Endometrial microvascular endothelial cells (primary cell): ENCODE data around the gene HDC. TPM values are rescaled to one million over a fixed set of nuclear protein-coding genes. Genes with fewer than 3 reads are reported as not detected.

Experiments
- in situ Hi-C: cut with HindIII; loops from 2 replicates; pipeline ENCODE4 v1.10.0; 2017; ENCODE audit warnings: low sequenced_read_pairs, low pct_unique_long_range_greater_than_20kb; ENCODE audit errors: inconsistent ontology term
- total RNA-seq: library from RNA; depleted of rRNA; stranded (reverse); fragments of >200 nt; gene quantifications from one replicate; pipeline ENCODE4 v1.2.3, GENCODE V29; 2015; ENCODE audit errors: inconsistent ontology term

HDC gene
- total RNA-seq, 1 donor from 2014 or later = not detected

DNA sequence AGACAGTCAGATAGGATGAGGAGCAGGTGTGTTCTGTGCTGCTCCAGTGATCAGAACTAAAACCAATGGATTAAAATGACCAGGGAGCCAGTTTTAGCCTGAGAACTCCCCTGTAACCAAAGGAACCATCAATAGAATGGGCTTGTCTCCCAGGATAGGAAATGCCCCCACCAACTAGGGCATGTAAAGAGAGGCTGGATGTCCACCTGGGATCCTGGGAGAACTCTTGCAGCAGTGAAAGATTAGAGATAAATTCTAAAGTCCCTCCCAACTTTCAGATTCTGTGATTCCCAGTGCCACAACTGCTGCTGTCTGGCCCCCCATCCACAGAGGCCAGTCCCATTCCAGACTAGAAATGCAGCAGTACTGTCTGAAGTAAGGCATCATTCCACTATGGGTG, 33.8 kb downstream of the HDC start:
- in situ Hi-C loops = no loop called here

DNA sequence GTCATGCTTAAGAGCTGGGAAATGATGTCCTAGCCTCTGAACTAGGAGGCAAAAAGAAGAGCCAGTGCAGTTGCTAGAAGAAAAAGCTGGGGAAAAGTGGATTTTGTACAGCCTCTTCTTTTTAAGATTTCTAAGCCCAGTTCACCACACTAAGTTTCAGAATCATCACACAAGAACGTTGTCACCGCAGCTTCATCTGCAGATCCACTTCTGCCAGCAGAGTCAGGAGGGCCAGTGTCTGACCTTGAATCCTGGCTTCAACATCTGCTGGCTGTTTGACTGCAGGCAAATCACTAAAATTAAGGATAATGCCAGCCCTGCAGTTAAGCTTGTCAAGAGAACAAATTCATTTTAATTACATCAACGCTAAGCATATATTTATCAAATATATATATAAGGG, 36.2 kb downstream of the HDC start:
- in situ Hi-C loops = no loop called here

DNA sequence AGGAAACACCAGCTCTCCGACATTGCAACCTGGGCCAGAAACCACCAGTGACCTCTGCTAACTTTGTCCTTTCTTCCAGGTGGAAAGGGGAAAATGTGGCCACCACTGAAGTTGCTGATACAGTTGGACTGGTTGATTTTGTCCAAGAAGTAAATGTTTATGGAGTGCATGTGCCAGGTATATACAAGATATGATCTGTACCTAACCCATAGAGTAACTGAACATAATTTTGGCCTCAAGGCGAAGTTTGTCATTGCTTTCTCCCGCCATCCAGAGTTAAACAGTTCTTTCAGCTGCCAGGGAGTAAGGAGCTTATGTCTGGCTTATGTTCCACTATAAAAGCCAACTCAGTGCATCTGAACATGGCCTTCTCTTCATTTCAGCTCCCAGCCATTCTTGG, 36.7 kb downstream of the HDC start:
- in situ Hi-C loops = no loop called here

DNA sequence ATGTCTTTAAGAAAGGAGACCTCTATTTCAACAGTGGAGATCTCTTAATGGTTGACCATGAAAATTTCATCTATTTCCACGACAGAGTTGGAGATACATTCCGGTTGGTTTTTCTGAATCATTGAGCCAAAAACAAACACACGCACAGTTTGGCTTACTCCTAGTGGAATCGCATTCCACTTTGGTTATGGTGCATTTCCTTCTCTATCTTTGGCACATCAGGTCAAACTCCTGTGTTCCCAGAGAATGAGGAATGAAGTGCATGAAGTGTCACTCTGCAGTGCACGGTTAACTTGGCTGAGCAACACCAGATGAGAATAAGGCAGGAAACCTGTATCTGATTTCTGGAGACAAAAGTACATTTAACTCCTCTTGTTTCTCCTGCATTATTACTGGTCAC, 38.5 kb downstream of the HDC start:
- in situ Hi-C loops = no loop called here

DNA sequence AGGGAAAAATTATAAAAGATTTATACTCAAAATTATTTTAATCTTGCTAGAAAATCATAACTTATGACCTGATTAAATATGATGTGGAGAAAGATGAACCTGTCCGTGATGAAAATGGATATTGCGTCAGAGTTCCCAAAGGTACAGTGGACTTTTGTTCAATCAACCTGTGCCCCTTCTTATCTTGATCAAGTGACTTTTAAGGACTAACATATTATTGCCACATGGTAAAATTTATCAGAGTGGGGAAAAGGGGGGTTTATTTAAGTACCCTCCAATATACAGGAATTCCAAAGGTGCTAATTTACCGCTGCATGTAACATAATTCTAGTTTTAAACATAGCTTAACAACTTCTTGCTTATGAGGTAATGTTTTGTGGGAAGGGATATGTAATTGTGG, 39.6 kb downstream of the HDC start:
- in situ Hi-C loops = no loop called here

DNA sequence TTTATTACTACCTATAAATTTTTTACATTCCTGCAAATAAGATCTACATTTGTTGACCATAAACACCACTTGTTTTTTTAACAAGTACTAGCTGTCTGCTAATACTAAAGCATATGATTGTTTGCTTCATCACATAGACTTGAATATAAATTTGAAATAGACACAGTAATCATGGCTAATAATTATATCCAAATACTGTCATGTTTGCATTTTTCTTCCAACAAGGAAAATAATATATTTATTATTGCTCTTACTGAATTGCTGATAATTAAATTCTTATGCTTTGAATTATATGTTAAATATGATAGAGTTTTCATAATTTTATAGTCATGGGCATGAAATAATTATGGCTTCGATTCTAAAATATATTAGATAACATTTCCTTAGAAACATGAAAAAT, 40.5 kb downstream of the HDC start:
- in situ Hi-C loops = no loop called here

DNA sequence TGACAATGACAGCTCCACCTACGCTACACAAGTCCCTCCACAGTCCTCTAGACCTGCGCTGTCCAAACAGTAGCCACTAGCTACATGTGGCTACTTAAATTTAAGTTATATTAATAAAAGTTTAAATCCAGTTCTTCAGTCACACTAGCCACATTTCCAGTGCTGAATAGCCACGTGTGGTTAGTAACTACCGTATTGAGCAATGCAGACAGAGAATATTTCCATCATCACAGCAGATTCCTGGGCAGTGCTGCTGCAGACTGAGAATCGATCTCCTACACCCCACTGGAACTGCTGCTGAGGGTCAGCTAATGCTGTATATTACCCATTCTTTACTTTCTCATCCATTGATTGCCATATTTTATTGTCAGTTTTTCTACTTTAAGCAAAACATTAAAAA, 40.9 kb downstream of the HDC start:
- in situ Hi-C loops = no loop called here

DNA sequence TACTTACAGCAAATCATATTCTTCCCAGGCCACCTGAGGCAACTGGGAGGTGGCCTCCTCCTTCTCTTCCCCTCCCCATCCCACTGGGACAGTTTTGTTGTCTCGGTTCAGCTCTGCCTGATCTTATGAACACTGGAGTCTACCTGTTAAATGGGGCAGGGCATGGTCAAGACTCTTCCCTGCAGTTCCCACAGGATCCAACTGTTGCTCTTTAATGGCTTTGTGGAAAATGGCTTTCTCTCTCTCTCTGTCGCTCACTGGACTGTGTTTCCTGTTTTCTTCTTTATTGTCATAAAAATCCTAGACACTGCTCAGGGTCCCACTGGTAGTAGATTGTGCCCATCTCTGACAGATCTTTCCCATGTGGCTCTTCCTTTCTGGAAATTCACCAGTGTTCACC, 43.3 kb downstream of the HDC start:
- in situ Hi-C loops = no loop called here

DNA sequence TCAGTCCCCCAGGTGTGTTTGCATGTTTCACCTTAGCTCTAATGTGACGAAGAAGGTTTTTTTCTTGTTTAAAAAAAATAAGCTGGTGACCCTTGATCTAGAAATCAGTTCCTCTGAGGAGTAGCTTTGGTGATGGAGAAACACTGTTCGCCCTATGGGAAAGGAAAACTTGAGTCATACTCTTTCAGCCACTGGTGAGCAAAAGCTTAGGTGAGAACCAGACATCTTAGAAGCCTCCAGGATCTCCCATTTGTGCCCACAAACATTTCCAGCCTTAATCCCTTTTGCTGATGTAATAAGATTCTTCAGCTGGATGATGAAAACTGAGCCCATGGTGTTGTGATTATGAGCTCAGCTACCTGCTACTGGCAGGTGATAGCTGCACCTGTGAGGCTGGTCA, 45.7 kb downstream of the HDC start:
- in situ Hi-C loops = no loop called here

DNA sequence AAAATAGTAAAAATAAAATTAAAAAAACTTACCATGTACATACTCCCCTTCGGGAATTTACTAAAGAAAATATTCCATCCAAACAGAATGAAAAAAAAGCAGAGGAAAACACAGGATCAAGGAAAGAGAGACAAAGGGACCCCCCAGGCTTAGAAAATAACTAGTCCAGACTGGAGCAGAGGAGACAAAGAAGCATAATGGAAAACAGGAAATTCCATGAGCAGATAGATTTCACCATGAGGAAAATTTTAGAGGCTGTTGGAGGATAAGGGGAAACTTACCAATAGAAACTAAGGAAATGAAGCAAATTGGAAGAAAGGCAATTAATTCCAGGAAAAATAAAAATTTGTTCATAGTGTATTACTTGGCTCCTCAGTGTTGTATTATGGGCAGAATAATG, 46.8 kb downstream of the HDC start:
- in situ Hi-C loops = no loop called here

DNA sequence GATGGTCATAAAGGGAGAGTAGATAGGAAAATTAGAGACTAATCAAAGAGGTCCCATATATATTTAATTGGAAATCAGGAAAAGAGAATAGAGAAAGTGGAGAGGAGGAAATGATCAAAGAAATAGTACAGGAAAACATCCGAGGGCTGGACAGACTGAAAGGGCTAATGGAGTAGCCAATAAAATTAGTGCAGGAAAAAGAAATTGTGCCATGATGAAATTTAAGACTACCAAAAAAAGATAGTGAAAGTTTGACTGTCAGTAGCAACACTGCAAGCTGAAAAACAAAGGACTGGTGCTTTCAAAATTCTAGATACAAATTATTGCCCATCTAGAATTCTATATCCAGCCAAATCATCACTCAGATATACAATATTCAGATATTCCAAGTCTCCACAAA, 47.2 kb downstream of the HDC start:
- in situ Hi-C loops = no loop called here

DNA sequence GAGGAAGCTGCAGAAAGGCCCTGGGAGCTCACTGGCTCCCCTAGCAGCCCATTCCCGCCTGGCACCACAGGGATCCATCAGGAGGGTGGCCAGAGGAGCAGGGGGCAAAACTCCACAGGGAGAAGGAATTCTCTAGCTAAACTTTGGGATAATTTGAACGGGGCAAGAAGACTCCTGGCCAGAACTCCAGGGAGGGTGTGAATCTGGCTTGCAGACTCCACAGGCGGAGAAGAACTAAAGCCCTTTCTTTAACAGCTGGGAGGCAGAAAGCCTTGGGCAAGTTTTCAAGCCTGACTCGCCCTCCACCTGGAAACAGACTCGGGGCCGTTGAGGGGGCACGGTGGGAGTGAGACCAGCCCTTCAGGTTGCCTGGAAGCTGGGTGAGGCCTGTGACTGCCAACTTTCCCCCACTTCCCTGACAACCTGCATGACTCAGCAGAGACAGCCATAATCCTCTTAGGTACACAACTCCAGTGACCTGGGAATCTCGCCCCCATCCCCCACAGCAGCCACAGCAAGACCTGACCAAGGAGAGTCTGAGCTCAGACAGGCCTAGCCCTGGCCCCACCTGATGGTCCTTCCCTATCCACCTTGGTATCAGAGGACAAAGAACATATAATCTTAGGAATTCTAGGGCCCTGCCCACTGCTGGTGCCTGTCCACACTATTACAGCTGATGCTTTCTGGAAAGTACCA, 54.9 kb downstream of the HDC start:
- in situ Hi-C loops = no loop called here

DNA sequence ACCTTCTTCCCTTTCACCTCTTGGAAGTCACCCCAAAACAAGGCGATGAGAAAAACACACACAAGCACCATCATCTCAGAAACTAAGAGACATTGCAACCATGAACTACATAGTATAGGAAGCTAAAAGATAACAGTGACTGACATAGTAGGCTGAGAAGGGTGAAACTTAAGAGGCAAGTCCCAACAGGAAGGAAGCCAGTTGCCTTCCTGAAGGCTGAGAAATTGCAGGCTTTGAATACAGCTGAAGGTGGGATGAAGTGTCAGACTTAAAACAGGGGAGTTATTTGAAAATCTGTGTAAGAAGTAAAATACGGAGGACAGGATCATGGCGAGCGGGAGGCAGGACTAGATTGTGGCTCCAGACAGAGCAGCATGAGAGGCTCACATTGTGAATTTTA, 55.7 kb downstream of the HDC start:
- in situ Hi-C loops = no loop called here

DNA sequence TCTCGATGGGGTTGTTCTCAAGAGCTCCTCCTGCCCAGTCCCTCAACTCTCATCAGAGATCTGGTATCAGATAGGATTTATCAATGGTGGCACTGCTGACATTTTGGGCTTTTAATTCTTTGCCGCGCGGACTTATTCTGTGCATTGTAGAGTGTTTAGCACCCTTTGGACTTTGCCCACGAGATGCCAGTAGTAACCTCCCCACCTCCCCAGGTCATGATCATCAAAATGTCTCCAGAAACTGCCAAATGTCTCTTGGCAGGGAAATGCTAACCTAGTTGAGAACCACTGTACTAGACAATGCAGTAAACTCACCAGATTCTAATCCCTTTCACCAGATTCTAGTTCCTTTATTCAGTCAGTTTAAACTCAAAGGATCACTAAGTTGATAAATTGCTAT, 59.5 kb downstream of the HDC start:
- in situ Hi-C loops = no loop called here

DNA sequence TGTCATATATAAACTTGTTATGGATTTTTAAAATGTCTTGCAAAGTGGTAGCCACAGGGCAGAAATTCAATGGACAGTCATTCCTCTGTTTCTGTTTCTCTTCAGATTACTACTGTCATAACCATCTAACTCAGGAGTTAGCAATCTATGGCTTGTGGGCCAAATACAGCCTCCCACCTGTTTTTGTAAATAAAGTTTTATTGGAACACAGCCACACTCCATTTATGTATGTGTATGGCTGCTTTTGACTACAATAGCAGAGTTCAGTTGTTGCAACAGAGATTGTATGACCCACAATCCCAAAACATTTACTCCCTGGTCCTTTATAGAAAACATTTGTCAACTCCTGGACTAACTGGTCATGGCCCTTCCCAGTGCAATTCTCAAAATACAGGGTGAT, 63.5 kb downstream of the HDC start:
- in situ Hi-C loops = no loop called here

DNA sequence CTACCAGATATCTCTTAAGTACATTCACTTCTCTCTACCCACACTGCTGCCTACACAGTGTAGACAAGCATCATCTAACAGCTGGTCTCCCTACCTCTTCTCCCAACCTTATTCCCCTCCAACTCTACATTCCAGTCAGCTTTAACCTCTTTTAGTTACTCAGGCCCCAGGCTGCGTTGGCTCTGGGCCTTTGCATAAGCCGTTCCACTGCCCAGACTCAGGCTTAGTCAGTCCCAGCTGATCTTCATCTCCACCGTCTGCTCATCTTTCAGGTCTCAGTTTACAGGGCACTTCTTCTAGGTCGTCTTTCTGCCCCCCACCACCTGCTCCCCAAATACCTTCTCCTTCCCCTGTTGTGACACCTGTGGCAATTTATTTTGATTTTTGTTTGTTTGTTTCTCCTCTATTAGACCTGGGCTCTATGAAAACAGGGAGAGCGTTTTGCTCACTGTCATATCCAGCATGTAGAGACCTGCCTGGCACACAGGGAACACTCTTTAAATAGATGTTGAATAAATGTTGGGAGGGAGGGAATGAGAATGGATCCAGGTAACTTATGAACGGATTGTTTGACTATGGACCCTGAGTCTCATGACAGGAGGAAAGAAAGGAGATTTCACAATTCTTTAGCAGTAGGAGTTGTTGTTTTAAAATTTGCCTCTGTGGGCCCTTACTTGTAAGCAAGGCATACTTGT, 72.5 kb downstream of the HDC start:
- in situ Hi-C loops = no loop called here

DNA sequence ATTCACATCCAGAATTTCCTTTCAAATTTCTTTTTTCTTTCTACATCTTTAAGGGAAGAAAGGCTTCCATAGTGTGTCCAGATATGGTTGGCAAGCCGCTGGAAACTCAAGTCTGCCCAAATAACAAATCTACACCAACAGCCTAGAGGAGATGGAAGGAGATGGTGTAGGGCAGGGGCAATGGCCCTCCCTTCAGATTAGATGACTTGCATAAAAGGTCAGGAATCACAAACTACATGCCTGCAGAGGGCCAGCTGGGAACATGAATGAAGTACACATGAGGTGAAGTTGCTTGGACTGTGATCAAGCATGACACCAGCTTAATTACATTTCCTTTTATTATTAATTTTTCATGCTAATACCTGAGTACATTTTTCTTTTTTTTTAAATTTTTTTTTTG, 73.4 kb downstream of the HDC start:
- in situ Hi-C loops = no loop called here
